K562 (cell line): ENCODE data around the gene SMYD2.

Experiments
- MTA1 ChIP-seq: fragments of 450-650 bp; IDR thresholded peaks from 2 replicates; pipeline ENCODE4 v1.6.1; 2017; ENCODE audit warnings: borderline replicate concordance
- SAFB ChIP-seq: fragments of 200-400 bp; formaldehyde crosslinking; IDR thresholded peaks from 2 replicates; pipeline ENCODE4 v1.6.1; 2017; ENCODE audit warnings: low read depth, low read length, borderline replicate concordance
- SIX5 ChIP-seq, 2 experiments: IDR thresholded peaks; 2 replicates each; pipeline ENCODE4 v1.6.1; 2011; ENCODE audit warnings: low read length in 2 of 2, borderline replicate concordance in 1 of 2, low read depth in 1 of 2, mild to moderate bottlenecking in 1 of 2, moderate library complexity in 1 of 2; ENCODE audit not compliant: insufficient read depth in 1 of 2
- TCF7 ChIP-seq: sonication (generic); IDR thresholded peaks from 2 replicates; pipeline ENCODE4 v1.6.1; 2016; ENCODE audit warnings: antibody characterized with exemption, borderline replicate concordance
- ZNF316 ChIP-seq: fragments of 450-650 bp; IDR thresholded peaks from 2 replicates; pipeline ENCODE4 v1.6.1; 2016
- TF ChIP-seq, protein P1 (sequence below), 3 experiments: IDR thresholded peaks in 2 of 3; conservative IDR thresholded peaks in 1 of 3; 2 replicates each; pipeline ENCODE4 v1.5.1; 2011 to 2012; ENCODE audit warnings: low read length in 3 of 3, mild to moderate bottlenecking in 3 of 3, control low read depth in 2 of 3, improper control_type of control experiment in 1 of 3, inconsistent platforms in 1 of 3, low read depth in 1 of 3, mixed read lengths in 1 of 3, moderate library complexity in 1 of 3; ENCODE audit not compliant: insufficient read depth in 2 of 3
- TF ChIP-seq, protein P2 (sequence below): sonication (generic); formaldehyde crosslinking; IDR thresholded peaks from 2 replicates; pipeline ENCODE4 v1.8.1; 2023; ENCODE audit warnings: mild to moderate bottlenecking, missing genetic modification reagents, moderate library complexity
- TF ChIP-seq, protein P3 (sequence below), 2 experiments: fragments of 450-650 bp in 1 of 2; sonication (generic) in 1 of 2; formaldehyde crosslinking in 1 of 2; IDR thresholded peaks in 1 of 2; conservative IDR thresholded peaks in 1 of 2; 2 replicates each; pipeline versions ENCODE4 v1.6.1 to v1.8.1; 2016 to 2023; ENCODE audit warnings: mild to moderate bottlenecking in 2 of 2, moderate library complexity in 2 of 2, inconsistent platforms in 1 of 2, missing genetic modification reagents in 1 of 2
- TF ChIP-seq, protein P4 (sequence below): fragments of 250-450 bp; sonication (Bioruptor Pico); IDR thresholded peaks from 2 replicates; pipeline ENCODE4 v1.4.0; 2020

DNA sequence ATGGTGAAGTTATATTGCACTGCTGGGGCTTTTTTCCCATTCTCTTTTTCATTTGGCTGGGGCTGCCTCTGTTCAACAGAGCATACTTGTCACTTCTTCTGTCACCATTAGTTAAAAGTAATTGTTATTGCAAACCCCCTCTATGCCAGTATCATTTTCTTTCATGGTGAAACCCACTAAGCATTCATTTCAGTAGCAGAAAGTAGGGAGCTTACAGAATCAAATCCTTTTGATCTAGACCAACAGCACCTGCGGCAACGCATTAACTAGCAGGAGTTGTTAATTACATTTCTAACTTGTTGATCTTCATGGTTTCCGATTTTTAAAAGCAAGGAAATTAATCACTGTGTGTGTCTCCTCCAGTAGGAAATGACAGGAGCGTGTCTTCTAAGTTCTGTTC lies 15.0 kb downstream of the SMYD2 start:
- TF ChIP-seq MTA1: no peak
- no peak for TF ChIP-seq ZNF316
- TF ChIP-seq, protein P1, sequence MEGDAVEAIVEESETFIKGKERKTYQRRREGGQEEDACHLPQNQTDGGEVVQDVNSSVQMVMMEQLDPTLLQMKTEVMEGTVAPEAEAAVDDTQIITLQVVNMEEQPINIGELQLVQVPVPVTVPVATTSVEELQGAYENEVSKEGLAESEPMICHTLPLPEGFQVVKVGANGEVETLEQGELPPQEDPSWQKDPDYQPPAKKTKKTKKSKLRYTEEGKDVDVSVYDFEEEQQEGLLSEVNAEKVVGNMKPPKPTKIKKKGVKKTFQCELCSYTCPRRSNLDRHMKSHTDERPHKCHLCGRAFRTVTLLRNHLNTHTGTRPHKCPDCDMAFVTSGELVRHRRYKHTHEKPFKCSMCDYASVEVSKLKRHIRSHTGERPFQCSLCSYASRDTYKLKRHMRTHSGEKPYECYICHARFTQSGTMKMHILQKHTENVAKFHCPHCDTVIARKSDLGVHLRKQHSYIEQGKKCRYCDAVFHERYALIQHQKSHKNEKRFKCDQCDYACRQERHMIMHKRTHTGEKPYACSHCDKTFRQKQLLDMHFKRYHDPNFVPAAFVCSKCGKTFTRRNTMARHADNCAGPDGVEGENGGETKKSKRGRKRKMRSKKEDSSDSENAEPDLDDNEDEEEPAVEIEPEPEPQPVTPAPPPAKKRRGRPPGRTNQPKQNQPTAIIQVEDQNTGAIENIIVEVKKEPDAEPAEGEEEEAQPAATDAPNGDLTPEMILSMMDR (IDR thresholded peaks at IDR 0.05 in 2 of 3, conservative IDR thresholded peaks at IDR 0.05 in 1 of 3; ENCODE audit: insufficient read depth in 2 of 3, low read depth in 1 of 3, low read length in 3 of 3): no peak
- TF ChIP-seq, protein P2, sequence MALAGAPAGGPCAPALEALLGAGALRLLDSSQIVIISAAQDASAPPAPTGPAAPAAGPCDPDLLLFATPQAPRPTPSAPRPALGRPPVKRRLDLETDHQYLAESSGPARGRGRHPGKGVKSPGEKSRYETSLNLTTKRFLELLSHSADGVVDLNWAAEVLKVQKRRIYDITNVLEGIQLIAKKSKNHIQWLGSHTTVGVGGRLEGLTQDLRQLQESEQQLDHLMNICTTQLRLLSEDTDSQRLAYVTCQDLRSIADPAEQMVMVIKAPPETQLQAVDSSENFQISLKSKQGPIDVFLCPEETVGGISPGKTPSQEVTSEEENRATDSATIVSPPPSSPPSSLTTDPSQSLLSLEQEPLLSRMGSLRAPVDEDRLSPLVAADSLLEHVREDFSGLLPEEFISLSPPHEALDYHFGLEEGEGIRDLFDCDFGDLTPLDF: no peak
- no peak for TF ChIP-seq SAFB
- TF ChIP-seq, protein P3, sequence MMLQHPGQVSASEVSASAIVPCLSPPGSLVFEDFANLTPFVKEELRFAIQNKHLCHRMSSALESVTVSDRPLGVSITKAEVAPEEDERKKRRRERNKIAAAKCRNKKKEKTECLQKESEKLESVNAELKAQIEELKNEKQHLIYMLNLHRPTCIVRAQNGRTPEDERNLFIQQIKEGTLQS (IDR thresholded peaks at IDR 0.05): no peak
- TF ChIP-seq, protein P3 (CRISPR knock-in tag; conservative IDR thresholded peaks at IDR 0.05): no peak
- TF ChIP-seq SIX5 (IDR thresholded peaks at IDR 0.05; ENCODE audit: borderline replicate concordance in 1 of 2, insufficient read depth in 1 of 2, low read depth in 1 of 2, low read length in 2 of 2): no peak
- TF ChIP-seq, protein P4, sequence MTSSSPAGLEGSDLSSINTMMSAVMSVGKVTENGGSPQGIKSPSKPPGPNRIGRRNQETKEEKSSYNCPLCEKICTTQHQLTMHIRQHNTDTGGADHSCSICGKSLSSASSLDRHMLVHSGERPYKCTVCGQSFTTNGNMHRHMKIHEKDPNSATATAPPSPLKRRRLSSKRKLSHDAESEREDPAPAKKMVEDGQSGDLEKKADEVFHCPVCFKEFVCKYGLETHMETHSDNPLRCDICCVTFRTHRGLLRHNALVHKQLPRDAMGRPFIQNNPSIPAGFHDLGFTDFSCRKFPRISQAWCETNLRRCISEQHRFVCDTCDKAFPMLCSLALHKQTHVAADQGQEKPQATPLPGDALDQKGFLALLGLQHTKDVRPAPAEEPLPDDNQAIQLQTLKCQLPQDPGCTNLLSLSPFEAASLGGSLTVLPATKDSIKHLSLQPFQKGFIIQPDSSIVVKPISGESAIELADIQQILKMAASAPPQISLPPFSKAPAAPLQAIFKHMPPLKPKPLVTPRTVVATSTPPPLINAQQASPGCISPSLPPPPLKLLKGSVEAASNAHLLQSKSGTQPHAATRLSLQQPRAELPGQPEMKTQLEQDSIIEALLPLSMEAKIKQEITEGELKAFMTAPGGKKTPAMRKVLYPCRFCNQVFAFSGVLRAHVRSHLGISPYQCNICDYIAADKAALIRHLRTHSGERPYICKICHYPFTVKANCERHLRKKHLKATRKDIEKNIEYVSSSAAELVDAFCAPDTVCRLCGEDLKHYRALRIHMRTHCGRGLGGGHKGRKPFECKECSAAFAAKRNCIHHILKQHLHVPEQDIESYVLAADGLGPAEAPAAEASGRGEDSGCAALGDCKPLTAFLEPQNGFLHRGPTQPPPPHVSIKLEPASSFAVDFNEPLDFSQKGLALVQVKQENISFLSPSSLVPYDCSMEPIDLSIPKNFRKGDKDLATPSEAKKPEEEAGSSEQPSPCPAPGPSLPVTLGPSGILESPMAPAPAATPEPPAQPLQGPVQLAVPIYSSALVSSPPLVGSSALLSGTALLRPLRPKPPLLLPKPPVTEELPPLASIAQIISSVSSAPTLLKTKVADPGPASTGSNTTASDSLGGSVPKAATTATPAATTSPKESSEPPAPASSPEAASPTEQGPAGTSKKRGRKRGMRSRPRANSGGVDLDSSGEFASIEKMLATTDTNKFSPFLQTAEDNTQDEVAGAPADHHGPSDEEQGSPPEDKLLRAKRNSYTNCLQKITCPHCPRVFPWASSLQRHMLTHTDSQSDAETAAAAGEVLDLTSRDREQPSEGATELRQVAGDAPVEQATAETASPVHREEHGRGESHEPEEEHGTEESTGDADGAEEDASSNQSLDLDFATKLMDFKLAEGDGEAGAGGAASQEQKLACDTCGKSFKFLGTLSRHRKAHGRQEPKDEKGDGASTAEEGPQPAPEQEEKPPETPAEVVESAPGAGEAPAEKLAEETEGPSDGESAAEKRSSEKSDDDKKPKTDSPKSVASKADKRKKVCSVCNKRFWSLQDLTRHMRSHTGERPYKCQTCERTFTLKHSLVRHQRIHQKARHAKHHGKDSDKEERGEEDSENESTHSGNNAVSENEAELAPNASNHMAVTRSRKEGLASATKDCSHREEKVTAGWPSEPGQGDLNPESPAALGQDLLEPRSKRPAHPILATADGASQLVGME (CRISPR knock-in tag): no peak
- TF ChIP-seq TCF7: no peak
